Activated naive CD4-positive, alpha-beta T cell treated with anti-CD3 and anti-CD28 coated beads, Interleukin-2, amount 50 U/mL, for 72 hours (primary cell): Measurements from ENCODE around the gene GRIA3. TPM values are rescaled to one million over a fixed set of nuclear protein-coding genes. Genes with fewer than 3 reads are reported as not detected.

ENCODE experiments used
- ATAC-seq, 2 donors: fragments of 150-1000 bp; cut with Tn5 transposase; 2 replicates each; pipeline ENCODE4 v1.10.0; 2021; ENCODE audit warnings: mild to moderate bottlenecking in 2 of 2, moderate library complexity in 2 of 2
- DNase-seq, 2 donors: peaks; one replicate each; pipeline ENCODE4 v3.0.0; 2021 to 2022; ENCODE audit warnings: low spot score in 2 of 2
- H3K27ac Mint-ChIP-seq, 2 donors: one replicate each; pipeline ENCODE4 v1.8.0; 2022; ENCODE audit warnings: mild to moderate bottlenecking in 2 of 2, mixed read lengths in 2 of 2
- H3K36me3 Mint-ChIP-seq, 2 donors: one replicate each; pipeline ENCODE4 v1.8.0; 2022; ENCODE audit warnings: mixed read lengths in 2 of 2
- H3K9me3 Mint-ChIP-seq, 2 donors: one replicate each; pipeline ENCODE4 v1.8.0; 2022; ENCODE audit warnings: mixed read lengths in 2 of 2
- total RNA-seq, 2 donors: library from RNA; stranded (reverse); gene quantifications; one replicate each; pipeline ENCODE4 v1.2.3, GENCODE V29; 2022

GRIA3 gene
- total RNA-seq: not detected

DNA sequence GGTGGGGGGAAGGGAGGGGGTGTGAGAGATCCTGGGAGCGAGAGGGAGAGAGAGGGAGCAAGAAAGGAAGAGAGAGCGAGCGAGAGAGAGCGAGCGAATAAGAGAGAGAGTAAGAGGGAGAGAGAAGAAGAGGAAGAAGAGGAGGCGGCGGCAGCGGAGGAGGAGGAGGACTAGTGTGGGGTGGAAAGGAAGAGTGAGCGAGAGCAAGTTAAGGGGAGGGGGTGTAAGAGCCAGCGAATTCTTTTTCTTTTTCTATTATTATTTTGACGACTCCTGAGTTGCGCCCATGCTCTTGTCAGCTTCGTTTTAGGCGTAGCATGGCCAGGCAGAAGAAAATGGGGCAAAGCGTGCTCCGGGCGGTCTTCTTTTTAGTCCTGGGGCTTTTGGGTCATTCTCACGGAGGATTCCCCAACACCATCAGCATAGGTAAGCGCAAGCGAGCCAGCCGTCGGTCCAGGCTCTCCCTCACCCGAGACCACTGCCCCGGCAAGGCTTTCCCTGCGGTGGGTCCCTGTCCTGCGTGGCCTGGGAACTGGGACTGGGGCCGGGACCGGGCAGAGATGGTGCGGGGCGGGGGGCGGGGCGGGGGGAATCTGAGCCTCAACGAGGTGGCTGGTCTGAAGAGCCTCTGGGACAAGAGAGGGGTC is at the start of gene GRIA3:
Gene GRIA3, plus strand, starts transcription at position 60 of the 647 bp plus-strand sequence. Its CDS starts 258 bp downstream, at position 318.
- Mint-ChIP-seq H3K27ac (no peak within 1 kb of the TSS), H3K36me3 (no peaks in the 10 kb centered on the region), H3K9me3 (no peaks in the 10 kb centered on the region)
- ATAC-seq: no peak
- DNase-seq: no peak

DNA sequence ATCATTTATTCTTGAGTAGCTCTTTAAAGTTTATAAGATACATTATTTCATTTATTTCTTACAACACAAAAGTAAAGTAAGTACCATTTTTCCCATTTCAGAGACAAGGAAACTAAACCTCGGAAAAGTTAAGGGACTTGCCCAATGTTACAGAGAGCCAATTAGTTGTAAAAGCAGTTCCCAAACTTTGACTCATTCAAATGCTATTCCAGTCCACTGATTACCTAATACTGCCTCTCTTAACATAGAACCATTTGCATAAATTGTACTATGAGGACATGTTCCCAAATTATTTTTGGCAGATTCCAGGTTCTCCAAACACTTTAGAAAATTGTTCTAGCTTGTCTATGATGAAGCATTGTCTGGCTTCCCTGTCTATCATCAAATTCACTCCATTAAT is 45.6 kb upstream of the GRIA3 start:
- Mint-ChIP-seq H3K9me3 (no peaks in the 10 kb centered on the region), H3K36me3 (no peaks in the 10 kb centered on the region), H3K27ac (no peak overlapping the region)
- no peak for DNase-seq
- ATAC-seq: no peak

DNA sequence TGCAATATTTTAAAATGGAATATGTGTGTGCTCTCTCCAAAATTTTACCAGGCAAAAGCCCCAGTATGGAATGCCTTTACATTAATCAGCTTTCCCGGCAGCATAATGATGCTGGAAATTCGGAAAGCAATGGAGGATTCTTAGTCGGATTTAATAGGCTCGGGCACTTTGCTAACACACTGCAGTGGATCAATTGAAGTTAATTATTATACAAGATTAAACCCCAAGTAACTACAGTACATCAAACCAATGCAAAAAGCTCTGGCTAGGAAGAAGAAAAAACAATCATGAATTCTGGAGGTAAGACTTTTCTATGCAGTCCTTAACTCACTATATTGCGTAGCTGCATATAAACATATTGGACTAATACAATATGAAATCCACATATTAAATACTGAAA is 43.6 kb upstream of the GRIA3 start:
- H3K36me3 Mint-ChIP-seq: no peaks in the 10 kb centered on the region
- no peak for ATAC-seq
- no peak overlapping the region for H3K27ac Mint-ChIP-seq
- DNase-seq: no peak
- H3K9me3 Mint-ChIP-seq: no peaks in the 10 kb centered on the region

DNA sequence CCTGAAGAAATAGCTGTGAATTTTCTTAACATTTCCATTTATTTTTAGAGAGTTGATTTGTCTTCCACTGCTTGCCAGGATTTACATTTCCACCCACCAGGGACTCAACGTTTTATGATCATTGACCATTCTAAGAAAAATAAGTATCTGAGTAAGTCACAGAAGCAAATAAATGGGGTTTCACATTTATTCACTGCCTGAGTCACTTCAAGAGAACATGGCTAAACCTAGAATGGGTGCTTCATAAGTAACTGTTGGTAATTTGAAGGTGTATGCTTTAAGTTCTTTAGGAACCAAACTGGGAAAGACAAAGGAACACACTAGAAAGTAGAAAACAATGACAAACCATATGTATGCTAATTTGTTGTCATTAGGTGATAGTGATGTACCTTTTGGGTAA is 43.2 kb upstream of the GRIA3 start:
- DNase-seq (no peak), ATAC-seq (no peak)
- Mint-ChIP-seq H3K27ac (no peak overlapping the region), H3K36me3 (no peaks in the 10 kb centered on the region), H3K9me3 (no peaks in the 10 kb centered on the region)

DNA sequence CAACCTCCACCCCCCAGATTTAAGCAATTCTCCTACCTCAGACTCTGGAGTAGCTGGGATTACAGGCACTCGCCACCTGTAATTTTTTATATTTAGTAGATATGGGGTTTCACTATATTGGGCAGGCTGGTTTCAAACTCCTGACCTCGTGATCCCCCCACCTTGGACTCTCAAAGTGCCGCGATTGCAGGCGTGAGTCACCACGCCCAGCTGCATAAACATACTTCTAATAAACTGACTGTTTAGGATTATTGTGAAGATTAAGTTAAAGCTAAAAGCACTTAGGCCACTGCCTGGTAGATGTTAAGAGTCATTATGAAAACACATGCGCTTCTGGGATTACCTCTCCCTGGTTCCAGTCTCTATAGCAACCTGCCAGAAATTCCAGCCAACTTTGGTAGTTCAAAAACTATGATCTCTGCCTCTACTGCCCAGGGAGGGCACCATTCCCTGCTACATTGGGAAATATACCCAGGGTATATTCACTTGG is 30.2 kb upstream of the GRIA3 start:
- no peaks in the 10 kb centered on the region for H3K36me3 Mint-ChIP-seq

DNA sequence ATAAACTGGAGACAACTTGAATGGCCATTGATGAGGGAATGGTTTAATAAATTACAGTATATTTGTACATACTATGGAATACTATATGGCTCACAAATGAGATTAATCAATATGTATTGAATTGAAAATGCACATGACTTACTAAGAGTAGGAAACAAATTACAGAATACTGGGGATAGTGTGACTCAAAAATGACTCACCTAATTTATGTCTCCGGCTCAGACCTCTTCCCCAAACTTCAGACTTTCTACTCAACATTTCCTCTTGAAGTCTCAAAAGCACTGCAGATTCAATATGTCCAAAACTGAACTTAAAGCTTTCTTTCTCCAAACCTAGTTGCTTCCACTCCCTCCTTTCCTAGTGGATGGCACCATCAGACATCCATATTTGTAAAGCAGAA is 28.8 kb upstream of the GRIA3 start:
- peaks cover 0 to 6% of the 10 kb centered on the region in 2 donors for H3K9me3 Mint-ChIP-seq
- no peak overlapping the region for H3K27ac Mint-ChIP-seq
- DNase-seq (no peak), ATAC-seq (no peak)
- no peaks in the 10 kb centered on the region for H3K36me3 Mint-ChIP-seq

More for the DNA sequence above, 30.2 kb upstream of the GRIA3 start:
- ATAC-seq (no peak), DNase-seq (no peak)
- H3K9me3 Mint-ChIP-seq: no peaks in the 10 kb centered on the region
- H3K27ac Mint-ChIP-seq: no peak overlapping the region

DNA sequence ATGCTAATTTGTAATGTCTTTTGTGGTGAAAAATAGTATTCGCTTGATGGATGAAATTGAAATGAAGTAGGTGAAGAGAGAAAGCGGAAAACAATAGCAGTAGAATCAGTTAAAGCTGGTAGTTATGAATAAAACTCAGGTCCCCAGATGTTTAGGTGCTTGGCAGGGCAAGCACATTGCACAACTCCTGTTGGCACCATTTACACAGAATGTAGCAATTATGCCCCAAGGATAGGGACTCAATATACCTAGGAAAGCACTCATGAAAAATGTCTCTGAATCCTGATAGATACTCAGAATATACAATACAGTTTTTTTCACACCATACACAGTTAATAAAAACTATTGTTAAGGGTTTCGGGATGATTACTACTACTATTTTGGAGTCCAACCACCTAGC is 26.5 kb upstream of the GRIA3 start:
- ATAC-seq: no peak
- Mint-ChIP-seq H3K27ac (no peak overlapping the region), H3K36me3 (no peaks in the 10 kb centered on the region)

DNA sequence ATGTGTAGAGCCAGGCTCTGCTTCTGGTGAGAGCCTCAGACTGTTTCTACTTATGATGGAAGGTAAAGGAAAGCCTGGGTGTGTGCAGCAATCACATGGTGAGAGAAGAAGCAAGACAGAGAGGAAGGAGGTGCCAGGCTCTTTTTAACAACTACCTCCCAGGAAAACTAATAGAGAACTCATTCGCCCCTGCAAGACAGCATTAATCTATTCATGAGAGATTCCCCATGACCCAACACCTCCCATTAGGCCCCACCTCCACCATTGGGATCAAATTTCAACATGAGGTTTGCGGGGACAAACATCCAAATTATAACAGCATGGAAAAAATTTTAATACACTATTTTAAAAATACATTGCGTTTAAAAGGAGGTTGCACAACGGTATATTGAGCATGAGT is 24.7 kb upstream of the GRIA3 start:
- DNase-seq (no peak), ATAC-seq (no peak)
- Mint-ChIP-seq H3K27ac (no peak overlapping the region), H3K9me3 (peaks cover 0 to 6% of the 10 kb centered on the region in 2 donors), H3K36me3 (no peaks in the 10 kb centered on the region)

More for the DNA sequence above, 26.5 kb upstream of the GRIA3 start:
- peaks cover 0 to 6% of the 10 kb centered on the region in 2 donors for H3K9me3 Mint-ChIP-seq
- no peak for DNase-seq

DNA sequence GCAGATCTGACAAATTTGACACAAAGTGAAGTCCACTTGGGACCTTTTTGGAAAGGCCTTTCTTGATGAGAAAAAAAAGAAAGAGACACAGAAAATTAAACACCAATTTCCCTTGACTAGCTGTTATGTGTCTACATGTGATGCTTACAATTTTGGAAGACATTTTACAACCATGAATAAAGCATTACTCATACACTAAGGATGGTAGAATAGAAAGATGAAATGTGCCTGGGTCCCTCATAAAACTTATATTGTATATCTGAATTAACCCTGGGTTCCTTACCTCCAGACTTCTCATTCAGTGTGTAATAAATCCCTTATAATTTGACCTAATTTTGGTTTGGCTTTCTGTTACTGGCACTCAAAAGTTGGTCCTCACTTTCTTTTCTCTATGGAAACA is 16.5 kb upstream of the GRIA3 start:
- H3K27ac Mint-ChIP-seq: no peak overlapping the region
- ATAC-seq: no peak
- peaks cover 0 to 6% of the 10 kb centered on the region in 2 donors for H3K36me3 Mint-ChIP-seq
- DNase-seq: no peak
- peaks cover 6% of the 10 kb centered on the region in 2 donors for H3K9me3 Mint-ChIP-seq

DNA sequence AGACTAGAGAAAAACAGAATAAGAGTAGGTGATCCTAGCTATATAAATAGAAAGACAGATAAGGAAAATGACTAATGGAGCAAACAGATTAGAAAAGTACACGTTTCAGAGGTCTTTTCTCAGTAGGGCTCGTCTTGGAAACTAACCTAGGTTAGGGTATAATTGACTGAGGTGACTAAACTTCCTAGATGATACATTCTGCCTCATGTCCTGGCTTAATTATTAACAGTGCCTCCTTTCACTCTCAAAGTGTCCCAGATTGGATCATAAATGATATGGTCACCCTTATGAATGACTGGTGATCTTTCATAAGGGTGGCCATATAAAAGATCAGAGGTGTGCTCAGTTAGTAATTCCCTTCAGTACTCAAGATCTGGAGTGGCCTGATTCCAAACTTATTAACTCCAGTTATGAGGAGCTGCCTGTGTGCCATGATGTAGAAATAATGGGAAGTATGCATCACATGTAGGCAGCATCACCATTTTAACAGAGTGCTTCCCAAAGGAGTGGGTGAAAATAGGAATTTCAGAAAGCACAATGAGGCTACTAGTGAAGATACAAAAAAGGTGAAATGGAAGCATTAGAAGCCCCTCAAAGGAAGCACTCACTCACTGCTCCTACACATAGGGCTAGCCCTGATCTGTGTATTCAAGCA is 14.7 kb upstream of the GRIA3 start:
- no peak for ATAC-seq

DNA sequence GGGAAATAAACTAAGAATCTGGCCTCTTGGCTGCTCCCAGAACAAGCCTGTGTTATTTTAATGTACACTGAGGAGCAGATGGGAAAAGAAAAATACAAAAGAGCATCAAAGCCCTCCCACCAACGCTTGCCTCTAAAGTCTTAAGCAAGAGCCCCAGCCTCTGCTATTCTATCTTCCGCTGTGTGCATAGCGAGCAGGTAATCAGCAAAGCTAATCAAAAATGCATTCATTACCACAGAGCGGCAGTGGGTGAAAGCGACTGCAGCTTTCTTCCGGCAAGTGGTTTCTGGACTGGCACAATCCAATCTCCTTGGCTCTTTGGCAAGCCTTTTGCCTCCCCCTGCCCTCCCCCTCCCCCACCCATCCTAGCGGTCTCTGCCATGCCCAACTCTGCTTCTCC is 13.5 kb upstream of the GRIA3 start:
- DNase-seq: no peak
- Mint-ChIP-seq H3K36me3 (peaks cover 0 to 6% of the 10 kb centered on the region in 2 donors), H3K9me3 (peaks cover 0 to 6% of the 10 kb centered on the region in 2 donors), H3K27ac (no peak overlapping the region)
- ATAC-seq: no peak

More for the DNA sequence above, 14.7 kb upstream of the GRIA3 start:
- Mint-ChIP-seq H3K9me3 (peaks cover 6% of the 10 kb centered on the region in 2 donors), H3K36me3 (peaks cover 0 to 6% of the 10 kb centered on the region in 2 donors), H3K27ac (no peak overlapping the region)
- DNase-seq: no peak

DNA sequence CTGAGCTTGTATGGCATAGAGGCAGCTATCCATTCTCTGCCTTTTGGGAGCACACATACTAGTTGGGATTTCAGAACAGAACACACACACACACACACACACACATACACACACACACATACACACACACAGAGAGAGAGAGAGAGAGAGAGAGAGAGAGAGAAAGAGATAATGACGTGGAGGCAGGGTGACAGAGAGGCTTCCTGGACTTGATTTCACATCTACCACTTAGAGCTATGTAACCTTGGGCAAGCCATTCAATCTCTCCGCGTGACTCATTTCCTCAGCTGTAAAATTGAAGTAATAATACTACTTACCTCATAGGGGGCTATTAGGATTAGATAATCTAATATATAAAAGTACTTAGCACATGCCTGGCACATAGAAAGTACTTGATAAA is 12.3 kb upstream of the GRIA3 start:
- DNase-seq: no peak
- no peak overlapping the region for H3K27ac Mint-ChIP-seq
- no peak for ATAC-seq
- no peaks in the 10 kb centered on the region for H3K36me3 Mint-ChIP-seq
- peaks cover 0 to 6% of the 10 kb centered on the region in 2 donors for H3K9me3 Mint-ChIP-seq

DNA sequence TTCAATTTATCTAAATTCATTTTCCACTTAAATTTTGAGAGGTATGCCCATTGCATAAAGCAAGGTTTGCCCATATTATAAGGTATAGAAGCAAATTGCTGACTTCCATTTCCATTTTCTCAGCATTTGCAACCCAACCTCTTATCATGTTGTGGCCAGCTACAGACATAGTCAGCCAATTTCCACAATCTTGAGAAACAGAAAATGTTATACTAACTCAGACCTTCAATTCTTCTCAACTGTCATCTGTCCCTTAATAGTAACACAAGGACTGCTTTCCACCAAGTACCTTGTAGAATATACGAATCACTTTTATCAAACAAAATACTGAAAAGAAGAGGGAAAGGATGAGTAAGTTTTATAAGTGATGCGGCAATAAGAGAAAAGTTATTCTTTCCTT is 11.2 kb upstream of the GRIA3 start:
- Mint-ChIP-seq H3K27ac (no peak overlapping the region), H3K9me3 (no peaks in the 10 kb centered on the region), H3K36me3 (no peaks in the 10 kb centered on the region)
- ATAC-seq (no peak), DNase-seq (no peak)

DNA sequence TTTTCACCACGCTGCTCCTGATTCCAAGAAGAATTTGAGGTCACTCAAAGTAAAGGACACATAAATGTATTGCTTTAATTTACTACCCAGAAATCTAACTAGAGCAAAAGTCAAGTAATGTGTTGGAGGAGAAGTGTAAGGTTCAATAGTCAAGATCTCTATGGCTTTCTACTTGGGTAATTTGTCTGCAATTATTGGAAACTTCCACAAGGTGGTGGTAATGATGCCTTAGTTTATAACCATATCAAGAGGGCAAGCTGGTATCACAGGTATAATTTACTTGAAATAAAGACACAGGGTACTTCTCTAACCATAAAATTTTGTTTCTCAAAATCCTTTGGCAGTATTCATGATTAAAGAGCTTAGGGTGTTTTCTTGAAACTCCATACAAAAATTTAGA is 10.2 kb upstream of the GRIA3 start:
- Mint-ChIP-seq H3K27ac (no peak overlapping the region), H3K9me3 (no peaks in the 10 kb centered on the region), H3K36me3 (no peaks in the 10 kb centered on the region)
- DNase-seq (no peak), ATAC-seq (no peak)

DNA sequence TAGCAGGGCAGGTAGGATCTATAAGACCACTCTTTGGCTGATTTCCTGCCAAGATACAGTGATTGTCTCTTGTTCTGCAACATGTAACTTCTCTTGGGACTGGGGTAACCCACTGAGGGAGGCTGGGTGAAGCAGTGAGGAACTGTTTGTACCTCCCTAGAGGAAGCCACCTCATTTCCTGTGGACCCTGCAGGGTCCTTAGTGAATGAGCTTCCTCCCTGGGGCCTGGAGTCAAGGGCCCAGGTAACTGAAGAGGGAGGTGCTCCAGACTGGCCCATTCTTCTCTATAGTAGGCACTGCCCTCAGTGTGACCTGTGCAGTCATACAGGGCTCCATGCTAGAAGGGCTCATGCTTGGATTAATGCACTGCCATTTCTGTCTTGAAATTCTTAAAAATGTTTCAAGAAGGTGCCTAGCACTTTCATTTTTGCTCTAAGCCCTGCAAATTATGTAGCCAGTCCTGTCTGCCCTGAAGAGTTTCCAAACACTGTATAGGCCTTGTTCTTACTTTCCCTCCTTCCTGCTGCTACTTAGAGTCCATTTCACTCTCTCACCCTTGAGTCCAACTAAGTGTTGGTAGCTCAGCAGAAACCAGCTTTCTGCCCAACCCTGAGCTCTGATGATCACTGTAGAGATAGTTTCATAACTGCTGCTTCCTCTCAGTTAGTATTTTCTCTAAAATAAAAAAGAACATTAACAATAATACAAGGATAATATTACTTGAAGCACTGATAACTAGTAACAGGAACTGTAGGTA is 8.5 kb upstream of the GRIA3 start:
- H3K9me3 Mint-ChIP-seq: no peaks in the 10 kb centered on the region
- no peak overlapping the region for H3K27ac Mint-ChIP-seq
- DNase-seq (no peak), ATAC-seq (no peak)
- no peaks in the 10 kb centered on the region for H3K36me3 Mint-ChIP-seq

DNA sequence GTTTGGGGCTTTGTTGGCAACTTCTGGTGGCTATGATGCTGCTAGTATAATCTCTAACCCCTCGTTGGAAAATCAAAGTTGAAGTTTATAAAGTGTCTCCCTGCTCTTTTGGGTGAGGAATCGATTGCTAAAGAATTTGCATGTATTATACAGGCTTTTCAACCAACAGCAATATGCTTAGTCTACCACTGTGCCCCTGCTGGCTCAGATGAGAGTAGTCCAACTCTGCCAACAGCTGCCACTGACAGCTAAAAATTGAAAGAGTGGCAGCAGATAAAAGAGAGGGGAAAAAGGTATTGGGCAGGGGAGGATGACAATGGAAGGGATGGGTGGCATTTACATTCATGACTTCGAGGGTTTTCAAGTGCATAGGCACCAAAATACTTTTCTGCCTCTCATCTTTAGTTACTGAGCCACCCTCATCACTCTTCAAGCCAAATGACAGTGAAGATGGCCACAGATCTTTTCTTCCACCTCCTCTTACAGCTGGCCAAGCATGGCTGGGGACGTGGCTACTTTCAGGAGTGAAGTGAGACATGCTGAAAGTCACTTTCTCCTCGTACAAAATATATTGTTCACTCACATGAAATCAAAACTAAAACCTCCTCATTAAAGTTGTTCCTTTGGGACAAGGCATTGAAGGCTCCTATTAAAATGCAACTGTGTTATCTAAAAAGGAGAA is 2.7 kb upstream of the GRIA3 start:
- no peak for DNase-seq
- Mint-ChIP-seq H3K9me3 (no peaks in the 10 kb centered on the region), H3K27ac (no peak overlapping the region), H3K36me3 (no peaks in the 10 kb centered on the region)
- ATAC-seq: no peak

DNA sequence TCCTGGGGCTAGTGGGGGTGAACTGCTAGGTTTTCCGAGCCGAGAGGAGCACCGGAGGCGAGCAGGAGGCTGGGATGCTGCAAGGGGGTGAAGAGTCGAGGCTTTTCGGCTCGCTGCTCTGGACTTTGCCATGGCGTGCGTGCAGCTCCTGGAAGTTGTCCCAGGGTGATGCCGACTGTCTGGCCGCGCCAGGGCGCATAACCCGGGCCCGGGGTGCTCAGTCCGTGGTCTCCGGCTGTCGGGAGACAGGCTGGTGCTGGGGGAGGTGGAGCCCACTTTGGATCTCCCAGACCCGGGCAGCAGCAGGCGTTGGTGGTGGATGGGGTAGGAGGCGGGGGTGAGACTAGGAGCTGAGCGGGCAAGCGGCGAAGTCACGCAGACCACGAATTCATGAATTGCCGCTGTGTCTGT is 793 bp downstream of the GRIA3 start:
- ATAC-seq (no peak), DNase-seq (no peak)
- Mint-ChIP-seq H3K9me3 (no peaks in the 10 kb centered on the region), H3K36me3 (no peaks in the 10 kb centered on the region), H3K27ac (no peak overlapping the region)
